SIG-M5 treated with dmso at 0.1 percent for 504 hours (cell line): ENCODE data around the gene WDR90.
A peak's percentile ranks its signal among the peaks of the same experiment; 100 is the strongest.

ENCODE experiments used
- DNase-seq: peaks from one replicate; lab custom pipeline; 2025; ENCODE audit not compliant: unreplicated experiment; lab: John Stamatoyannopoulos, UW

WDR90 gene

GRCh38 chr16:637081-638018 lies 11.8 kb upstream of the WDR90 start:
- peak; percentile 80 for DNase-seq

- no peak for DNase-seq
Measured at GRCh38 chr16:638034-638543, 11.1 kb upstream of the WDR90 start.

- DNase-seq, result no peak
Measured at GRCh38 chr16:638836-639235, 10.3 kb upstream of the WDR90 start.

- no peak for DNase-seq
Measured at GRCh38 chr16:640614-641013, 8.6 kb upstream of the WDR90 start.

GRCh38 chr16:641326-642188 lies 7.6 kb upstream of the WDR90 start, which contains the start of gene MCRIP2:
Gene MCRIP2 (plus strand): TSS chr16:641828. CDS start chr16:641992, 164 bp downstream.
- peak; percentile 62 for DNase-seq

GRCh38 chr16:642189-643049 lies 6.7 kb upstream of the WDR90 start:
- DNase-seq, result peak; percentile 58

GRCh38 chr16:643050-643368 lies 6.2 kb upstream of the WDR90 start:
- DNase-seq, result no peak

- no peak for DNase-seq
Measured at GRCh38 chr16:644556-644955, 4.6 kb upstream of the WDR90 start.

GRCh38 chr16:645852-646678 lies 3.1 kb upstream of the WDR90 start:
- DNase-seq, result no peak

GRCh38 chr16:646679-647172 lies 2.4 kb upstream of the WDR90 start:
- DNase-seq, result no peak

GRCh38 chr16:647173-647902 lies 1.8 kb upstream of the WDR90 start:
- no peak for DNase-seq

- peak; percentile 17 for DNase-seq
Measured at GRCh38 chr16:648071-648780, 939 bp upstream of the WDR90 start.

GRCh38 chr16:649631-650030 lies 466 bp downstream of the WDR90 start:
- DNase-seq, result peak; percentile 27

- no peak for DNase-seq
Measured at GRCh38 chr16:651844-652243, 2.7 kb downstream of the WDR90 start.

- no peak for DNase-seq
Measured at GRCh38 chr16:652454-653305, 3.5 kb downstream of the WDR90 start.

GRCh38 chr16:654034-654433 lies 4.9 kb downstream of the WDR90 start:
- no peak for DNase-seq

- DNase-seq, result no peak
Measured at GRCh38 chr16:657487-657886, 8.3 kb downstream of the WDR90 start.
